GM21528 (cell line): ENCODE results near the gene CENPO.
A peak's percentile ranks its signal among the peaks of the same experiment; 100 is the strongest.

ENCODE experiments used
- ATAC-seq: cut with Tn5 transposase; IDR thresholded peaks from one replicate; pipeline ENCODE4 v1.9.1; 2021; ENCODE audit warnings: mild to moderate bottlenecking, moderate library complexity; ENCODE audit not compliant: unreplicated experiment, low FRiP score

CENPO gene, protein sequence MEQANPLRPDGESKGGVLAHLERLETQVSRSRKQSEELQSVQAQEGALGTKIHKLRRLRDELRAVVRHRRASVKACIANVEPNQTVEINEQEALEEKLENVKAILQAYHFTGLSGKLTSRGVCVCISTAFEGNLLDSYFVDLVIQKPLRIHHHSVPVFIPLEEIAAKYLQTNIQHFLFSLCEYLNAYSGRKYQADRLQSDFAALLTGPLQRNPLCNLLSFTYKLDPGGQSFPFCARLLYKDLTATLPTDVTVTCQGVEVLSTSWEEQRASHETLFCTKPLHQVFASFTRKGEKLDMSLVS

GRCh38 chr2:24792874-24793760 lies at the start of gene CENPO, which contains the start of gene PTRHD1:
CENPO (plus strand) TSS chr2:24793425; CDS start chr2:24793920, 495 bp downstream.
PTRHD1 (minus strand) TSS chr2:24793391; CDS start chr2:24793377, 14 bp downstream.
- ATAC-seq: peak; percentile 91

- ATAC-seq: no peak
Measured at GRCh38 chr2:24743924-24744323, 49.3 kb upstream of the CENPO start.

GRCh38 chr2:24744356-24744755 lies 48.9 kb upstream of the CENPO start:
- no peak for ATAC-seq

GRCh38 chr2:24745825-24746224 lies 47.4 kb upstream of the CENPO start:
- ATAC-seq: no peak

DNA sequence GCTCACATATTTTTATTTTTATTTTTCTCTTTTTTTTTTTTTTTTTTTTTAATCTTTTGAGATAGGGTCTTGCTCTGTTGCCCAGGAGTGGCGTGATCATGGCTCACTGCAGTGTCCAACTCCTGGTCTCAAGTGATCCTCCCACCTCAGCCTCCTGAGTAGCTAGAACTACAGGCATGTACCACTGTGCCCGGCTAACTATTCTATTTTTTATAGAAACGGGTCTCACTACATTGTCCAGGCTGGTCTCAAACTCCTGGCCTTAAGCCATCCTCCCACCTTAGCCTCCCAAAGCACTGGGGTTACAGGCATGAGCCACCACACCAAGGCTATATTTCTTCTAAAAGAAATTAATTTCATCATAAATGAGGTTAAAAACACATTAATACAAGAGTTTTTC lies 45.9 kb upstream of the CENPO start:
- ATAC-seq: no peak

GRCh38 chr2:24749069-24749691 lies 44.0 kb upstream of the CENPO start:
- ATAC-seq: no peak

GRCh38 chr2:24754985-24755705 lies 38.1 kb upstream of the CENPO start:
- no peak for ATAC-seq

- no peak for ATAC-seq
Measured at GRCh38 chr2:24756789-24757188, 36.4 kb upstream of the CENPO start.

DNA sequence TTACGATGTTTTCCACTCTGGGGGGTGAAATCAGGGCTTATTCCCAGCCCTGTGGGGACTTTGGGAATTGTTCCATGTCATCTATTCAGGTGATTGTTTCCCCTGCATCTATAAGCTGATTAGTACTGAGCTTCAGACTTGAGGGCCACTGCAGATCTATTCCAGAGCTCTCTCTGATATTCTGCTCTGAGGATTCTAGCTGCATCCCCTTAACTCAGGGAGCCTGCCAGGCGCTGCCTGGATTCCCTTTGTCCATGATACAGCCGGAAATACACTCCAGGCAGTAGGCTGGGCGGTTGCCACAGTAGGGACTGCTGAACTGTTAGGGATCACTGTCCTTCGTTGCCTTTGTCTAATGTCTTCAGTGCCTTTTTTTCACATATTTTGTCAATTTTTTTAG lies 31.4 kb upstream of the CENPO start:
- ATAC-seq: no peak

DNA sequence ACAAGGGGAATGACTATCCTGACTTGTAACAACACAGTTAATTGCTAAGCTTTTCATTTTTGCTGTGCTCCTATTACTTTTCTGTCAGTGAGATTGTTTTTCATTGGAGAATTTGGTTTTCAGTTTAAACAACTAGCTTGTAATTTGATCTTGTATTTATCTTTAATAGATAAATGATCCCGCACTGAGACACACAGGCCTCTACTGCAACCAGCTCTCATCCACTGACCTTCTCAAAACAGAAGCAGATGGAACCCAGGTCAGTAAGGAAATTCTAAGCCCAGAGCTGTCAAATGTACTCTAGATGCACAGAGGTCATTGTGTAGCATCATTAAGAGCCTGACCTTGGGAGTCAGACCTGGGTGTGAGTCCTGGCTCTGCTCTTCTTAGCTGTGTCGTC lies 30.7 kb upstream of the CENPO start:
- no peak for ATAC-seq

- ATAC-seq: no peak
Measured at GRCh38 chr2:24763843-24764242, 29.4 kb upstream of the CENPO start.

DNA sequence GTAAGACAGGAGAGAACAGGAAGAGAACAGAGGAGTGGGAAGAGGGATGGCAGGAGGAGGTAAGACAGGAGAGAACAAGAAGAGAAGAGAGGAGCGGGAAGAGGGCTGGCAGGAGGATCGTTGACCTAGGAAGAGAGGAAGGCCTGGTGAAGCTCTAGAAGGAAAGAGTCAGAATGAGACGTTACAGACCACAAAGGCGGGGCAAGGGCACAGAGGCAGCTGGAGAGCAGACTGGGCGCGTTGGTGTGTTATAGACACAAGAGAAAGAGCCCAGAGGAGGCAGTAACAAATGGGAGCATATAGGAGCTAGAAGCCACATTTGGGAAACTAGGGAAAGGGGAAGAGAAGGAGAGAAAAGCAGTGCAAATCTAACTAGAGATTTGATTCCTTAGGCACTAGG lies 26.6 kb upstream of the CENPO start:
- ATAC-seq: no peak

- ATAC-seq: no peak
Measured at GRCh38 chr2:24768013-24768412, 25.2 kb upstream of the CENPO start.

DNA sequence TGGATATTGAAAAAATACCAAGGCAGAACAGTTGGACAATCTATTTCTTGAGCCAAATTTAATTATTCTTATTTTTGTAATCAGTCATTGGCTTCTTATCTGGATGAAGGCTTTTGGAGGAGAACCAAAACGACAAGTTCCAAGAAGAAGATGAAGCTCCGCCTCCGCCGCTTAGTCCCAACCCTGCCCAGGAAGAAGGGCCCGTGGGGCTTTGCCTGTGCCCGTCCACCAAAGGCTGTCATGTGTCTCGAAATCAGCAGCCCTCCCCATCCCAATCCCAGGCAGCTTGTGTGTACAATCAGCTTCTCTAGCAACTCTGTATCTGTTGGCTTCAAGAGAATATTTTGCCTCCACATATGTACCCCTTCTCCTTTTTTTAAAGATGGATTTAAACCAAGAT lies 24.6 kb upstream of the CENPO start:
- ATAC-seq: no peak

GRCh38 chr2:24771061-24771460 lies 22.2 kb upstream of the CENPO start:
- no peak for ATAC-seq

DNA sequence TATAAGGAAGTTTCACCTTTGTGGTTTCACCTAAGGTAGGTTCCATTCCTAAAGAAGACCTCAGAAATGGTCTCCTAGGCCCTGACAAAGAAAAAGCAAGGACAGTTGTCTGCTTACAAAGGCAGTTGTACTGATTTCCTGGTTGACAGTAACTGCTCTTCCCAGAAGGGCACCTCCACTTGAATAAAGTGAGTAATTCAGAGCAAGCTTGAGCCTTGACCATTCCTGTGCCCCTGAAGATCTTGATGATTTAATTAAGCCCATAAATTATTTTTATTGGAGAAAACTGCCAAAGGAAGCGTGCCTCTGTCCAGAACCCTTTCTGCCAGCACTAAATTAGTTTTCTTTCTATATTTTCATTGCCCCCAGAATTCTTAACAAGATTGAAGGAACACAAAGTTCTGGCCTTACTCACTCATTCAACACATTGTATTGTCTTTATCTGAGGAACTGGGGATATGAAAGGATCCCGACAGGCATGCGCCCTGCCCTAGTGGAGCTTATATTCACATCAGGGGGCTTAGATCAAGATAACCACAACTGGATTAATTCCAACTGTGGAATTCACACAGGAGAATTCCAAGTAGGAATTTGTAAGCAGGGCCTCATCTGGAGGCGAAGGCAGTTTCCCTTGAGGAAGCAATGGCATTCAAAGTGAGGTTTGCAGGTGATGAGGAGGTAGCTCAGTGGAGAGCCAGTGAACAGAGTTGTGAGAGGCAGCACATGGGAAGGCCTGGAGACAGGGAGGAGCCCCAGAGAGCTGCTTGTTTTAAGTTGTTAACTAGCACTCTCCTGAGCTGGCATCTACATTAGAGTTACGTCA lies 21.2 kb upstream of the CENPO start:
- no peak for ATAC-seq

DNA sequence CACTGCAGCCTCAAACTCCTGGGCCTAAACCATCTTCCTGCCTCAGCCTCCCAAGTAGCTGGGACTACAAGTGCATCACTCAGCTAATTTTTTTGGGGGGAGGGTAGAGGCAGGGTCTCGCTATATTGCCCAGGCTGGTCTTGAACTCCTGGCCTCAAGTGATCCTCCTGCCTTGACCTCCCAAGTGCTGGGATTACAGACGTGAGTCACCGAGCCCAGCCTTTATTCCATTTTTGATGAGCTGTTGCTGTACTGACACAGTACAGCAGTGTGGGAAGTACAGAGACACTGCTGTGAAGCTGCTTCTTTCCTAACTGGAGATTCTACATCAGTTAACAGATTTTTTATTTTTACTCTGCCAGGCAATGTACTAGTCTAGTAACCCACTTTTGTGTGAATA lies 18.9 kb upstream of the CENPO start:
- no peak for ATAC-seq

- ATAC-seq: no peak
Measured at GRCh38 chr2:24779116-24779515, 14.1 kb upstream of the CENPO start.

- ATAC-seq: no peak
Measured at GRCh38 chr2:24783641-24784040, 9.6 kb upstream of the CENPO start.
